ENCODE measurements around the gene TLE1.

- TF ChIP-seq CTCF (IDR thresholded peaks at IDR 0.05) (no peak), POLR2A (IDR thresholded peaks at IDR 0.05) (no peak), EP300 (IDR thresholded peaks at IDR 0.05) (no peak)
Measured at GRCh38 chr9:81724242-81724889, 35.0 kb upstream of the TLE1 start.
